ENCODE measurements around the gene CCR9.

CCR9 gene

DNA sequence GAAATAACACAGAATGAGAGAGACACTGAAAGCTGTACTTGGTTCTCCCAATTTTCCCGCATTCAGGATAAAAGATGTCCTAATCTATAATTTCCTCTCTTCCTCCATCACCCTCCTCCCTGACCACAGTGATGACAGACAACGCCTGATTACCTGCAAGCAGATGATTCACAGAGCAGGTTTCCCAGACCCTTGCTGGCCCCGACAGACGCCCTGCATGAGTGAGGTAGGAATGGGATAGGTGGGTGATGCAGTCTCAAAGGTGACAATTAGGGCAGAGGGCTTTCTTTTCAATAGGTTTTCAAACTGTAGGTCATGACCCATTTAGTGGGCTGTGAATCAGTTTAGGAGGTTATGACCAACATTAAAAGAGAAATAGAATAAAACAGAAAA is 51.7 kb downstream of the CCR9 start:
- no peak for DNase-seq (ENCODE audit: low spot score)

DNA sequence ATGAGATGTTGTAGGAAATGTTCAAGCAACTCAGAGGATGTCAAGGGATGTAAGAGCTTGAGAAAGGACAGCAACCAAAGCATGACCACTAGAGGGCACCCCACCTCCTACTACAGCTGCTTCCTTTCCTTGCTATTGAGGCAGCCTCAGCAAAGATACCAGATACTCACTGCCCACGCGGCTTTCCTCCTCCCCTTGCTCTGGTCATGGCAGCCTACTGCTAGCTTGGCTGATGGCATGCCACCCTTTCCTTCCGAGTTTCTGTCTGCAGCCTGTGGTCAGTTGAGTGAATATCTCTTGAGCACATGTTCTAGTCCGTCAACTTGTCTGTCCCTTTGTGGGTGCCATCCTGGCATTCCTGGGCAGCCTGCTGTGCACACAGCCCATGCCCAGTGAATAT is 52.5 kb downstream of the CCR9 start:
- peak; percentile 69 for DNase-seq (ENCODE audit: low spot score)

DNA sequence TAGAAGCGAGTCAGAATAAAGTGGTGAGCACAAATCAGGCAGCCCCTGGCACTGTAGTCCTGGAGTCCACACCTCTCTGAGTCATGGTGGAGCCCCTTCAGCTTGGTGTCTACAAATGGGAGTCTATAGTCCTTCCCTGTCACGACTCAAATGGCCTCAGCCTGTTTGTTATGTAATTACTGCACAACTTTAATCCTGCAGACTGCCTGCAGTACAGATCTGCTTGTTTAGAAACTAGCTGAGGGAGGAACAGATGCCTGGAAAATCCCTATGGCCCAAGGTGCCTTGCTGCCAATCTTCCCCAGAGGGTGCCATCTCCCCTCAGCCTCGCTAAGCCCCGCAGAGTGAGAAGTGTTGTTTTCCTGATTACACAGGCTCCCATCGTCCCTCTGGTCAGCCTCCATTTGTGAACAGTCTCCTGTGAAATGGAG is 53.0 kb downstream of the CCR9 start:
- no peak for DNase-seq (ENCODE audit: low spot score)

DNA sequence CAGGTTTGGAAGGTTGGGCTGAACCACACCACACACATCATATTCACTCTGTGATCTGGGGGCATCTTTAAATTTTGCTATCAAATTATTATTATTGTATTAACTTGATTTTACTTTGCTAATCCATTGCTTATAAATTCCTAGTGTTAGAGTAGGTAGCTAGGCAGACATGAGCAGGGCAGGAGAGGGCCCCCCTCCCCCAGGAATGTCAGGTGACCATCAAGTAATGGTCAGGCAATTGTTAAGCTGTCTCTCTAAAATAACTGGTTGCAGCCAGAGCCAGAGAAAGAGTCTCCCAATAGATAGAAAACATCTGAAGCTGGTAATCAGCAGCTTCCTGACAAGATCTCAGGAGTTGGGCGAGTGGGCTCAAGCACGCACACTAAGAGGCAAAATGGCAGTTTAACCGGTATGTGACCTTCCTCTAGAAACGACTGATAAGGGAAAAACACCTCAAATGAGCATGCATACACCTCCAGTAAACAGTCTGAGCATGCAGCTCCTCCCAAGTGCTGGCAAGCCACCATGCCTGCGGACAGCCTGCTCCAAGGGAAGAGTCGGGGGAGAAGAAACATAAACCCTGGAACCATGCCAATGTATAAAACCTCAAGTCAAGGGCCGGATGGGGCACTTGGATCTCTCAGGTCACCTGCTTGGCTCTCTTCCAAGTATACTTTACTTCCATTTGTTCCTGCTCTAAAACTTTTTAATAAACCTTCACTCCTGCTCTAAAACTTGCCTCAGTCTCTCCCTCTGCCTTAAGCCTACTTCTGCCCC is 53.8 kb downstream of the CCR9 start:
- DNase-seq (ENCODE audit: low spot score): no peak

DNA sequence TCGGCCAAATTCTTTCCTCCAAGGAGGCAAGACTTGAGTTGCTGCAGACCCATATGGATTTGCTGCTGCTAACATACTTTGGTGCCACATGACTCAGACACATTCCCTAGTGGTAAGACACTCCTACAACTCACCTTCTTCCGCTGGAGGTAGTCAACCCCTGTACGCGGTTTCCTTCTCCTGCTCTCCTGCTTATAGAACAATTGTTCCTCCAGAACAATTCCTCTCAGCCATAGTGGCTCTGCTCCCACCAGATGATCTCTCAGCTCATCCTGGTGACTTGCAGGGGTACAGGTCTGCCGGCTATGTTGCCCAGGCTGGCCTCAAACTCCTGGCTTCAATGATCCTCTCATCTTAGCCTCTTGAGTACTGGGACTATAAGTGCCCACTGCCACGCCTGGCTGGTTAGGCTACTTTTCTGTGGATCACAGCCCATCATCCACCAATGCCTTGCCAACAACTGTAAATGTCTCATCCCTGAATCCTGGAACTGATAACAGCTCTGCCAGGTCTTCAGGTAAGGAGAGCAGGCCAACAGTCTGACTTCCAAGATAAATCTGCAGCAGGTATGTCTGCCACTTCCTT is 54.5 kb downstream of the CCR9 start:
- no peak for DNase-seq (ENCODE audit: low spot score)

DNA sequence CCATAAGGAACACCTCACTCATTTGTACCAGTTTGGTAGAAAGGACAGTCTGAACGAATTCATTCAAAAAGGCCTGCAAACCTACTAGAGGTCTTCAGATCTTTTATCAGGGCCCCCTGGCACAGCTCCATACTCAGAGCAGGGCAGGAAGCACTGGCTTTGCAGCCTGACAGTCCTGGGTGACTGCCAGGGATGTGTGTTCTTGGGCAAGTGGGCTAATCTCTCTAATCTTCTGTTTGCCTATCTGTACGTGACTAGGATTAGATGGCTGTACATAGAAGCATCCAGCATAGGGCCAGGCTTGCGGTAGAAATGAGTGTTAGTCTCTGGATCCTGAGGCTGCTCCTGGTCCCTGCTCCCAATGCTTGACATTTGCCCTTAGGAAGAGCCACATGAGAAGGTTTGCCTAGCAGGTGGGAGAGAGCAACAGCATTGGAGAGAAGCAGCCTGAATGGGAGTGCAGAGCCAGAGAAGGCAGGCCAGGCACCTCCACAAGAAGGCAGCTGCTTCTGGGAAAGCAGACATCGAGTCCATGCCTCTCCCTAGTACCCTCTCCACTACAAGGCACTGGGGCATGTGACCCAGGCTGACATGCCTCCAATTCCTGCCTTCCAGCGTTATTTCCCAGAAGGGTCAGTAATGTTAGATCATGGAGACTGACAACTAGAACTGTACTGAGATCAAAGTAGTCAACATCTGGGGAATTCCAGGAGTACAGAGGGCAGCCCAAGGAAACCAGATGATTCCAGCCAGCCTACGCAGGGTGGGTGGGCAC is 55.9 kb downstream of the CCR9 start:
- no peak for DNase-seq (ENCODE audit: low spot score)

DNA sequence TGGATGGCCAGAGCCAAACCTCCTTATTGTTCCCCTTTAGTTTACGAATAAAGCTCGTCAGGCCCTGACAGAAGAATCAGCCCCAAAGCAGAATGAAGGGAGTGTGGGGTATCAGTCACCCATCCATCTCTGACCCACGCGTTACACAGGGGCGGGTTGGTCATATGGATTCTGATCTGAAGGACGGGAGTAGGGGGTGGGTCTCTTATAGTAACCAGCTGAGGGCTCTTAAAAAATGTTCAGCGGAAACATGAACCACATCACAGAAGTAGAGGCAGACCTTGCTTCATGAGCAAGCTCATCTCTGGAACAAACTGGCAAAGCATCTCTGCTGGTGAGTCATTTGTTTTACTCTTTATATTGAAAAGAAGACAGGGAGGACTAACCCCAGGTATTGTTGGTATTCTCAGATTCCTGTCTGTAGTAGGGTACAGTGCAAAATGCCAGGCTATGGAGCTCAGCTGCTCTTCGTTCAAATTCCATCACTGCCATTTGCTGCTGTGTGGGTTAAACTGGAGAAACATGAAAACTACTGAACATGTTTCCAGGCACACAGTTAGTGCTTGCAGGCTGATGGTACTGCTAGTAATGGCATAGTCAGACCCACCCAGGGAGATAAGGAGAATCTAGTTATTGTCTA is 57.0 kb downstream of the CCR9 start, which contains the start of gene CXCR6:
Gene CXCR6, plus strand, starts transcription at position 258 of the 640 bp plus-strand sequence. CDS start 3,018 bp downstream, outside the sequence.
- DNase-seq (ENCODE audit: low spot score): no peak

DNA sequence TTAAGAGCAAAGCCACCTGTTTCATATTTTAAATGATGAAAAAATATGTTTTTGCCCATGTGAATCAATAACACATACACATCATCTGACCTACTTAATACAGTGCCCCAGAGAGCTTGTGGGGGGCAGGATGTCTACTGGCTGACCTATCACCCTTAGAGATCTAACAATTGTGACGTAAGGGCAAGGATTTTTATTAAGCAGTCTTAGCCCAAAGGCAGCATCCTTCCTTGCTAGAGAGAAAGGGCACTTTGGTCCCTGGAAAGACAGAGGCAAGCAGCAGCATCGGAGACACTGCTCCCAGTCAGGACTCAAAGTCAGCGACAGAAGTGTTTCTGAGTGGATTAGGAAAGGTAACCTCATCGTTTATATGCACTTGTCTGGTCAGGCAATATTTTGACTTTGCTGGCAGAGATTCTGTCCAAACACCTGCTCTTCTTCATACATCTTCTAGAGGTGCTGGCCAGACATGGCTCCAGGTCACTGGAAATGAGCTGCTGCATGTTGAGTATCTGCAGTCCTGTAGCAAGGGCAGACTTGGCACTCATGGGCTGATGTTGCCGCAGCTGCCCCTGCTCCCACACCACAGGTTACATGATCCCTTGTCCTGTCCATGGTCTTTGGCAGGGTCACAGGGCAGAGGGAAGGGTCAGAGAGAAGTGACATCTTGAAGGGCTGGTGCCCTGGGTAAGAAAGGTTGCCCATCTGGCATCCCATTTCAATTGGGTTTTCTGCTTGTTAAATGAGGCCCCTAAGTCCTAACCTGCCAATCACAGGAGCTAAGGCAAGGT is 58.7 kb downstream of the CCR9 start:
- no peak for DNase-seq (ENCODE audit: low spot score)

DNA sequence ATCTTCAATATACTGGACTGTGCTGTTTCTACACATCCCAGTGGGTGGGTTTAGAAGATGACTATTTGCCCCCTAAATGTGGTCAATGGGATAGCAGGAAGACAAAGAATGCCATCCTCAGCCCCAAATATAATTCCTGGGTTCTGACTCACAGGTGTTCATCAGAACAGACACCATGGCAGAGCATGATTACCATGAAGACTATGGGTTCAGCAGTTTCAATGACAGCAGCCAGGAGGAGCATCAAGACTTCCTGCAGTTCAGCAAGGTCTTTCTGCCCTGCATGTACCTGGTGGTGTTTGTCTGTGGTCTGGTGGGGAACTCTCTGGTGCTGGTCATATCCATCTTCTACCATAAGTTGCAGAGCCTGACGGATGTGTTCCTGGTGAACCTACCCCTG is 60.0 kb downstream of the CCR9 start:
- no peak for DNase-seq (ENCODE audit: low spot score)

DNA sequence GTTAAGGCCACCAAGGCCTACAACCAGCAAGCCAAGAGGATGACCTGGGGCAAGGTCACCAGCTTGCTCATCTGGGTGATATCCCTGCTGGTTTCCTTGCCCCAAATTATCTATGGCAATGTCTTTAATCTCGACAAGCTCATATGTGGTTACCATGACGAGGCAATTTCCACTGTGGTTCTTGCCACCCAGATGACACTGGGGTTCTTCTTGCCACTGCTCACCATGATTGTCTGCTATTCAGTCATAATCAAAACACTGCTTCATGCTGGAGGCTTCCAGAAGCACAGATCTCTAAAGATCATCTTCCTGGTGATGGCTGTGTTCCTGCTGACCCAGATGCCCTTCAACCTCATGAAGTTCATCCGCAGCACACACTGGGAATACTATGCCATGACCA is 60.5 kb downstream of the CCR9 start:
- DNase-seq (ENCODE audit: low spot score): no peak

DNA sequence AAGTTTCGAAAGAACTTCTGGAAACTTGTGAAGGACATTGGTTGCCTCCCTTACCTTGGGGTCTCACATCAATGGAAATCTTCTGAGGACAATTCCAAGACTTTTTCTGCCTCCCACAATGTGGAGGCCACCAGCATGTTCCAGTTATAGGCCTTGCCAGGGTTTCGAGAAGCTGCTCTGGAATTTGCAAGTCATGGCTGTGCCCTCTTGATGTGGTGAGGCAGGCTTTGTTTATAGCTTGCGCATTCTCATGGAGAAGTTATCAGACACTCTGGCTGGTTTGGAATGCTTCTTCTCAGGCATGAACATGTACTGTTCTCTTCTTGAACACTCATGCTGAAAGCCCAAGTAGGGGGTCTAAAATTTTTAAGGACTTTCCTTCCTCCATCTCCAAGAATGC is 61.0 kb downstream of the CCR9 start:
- no peak for DNase-seq (ENCODE audit: low spot score)

DNA sequence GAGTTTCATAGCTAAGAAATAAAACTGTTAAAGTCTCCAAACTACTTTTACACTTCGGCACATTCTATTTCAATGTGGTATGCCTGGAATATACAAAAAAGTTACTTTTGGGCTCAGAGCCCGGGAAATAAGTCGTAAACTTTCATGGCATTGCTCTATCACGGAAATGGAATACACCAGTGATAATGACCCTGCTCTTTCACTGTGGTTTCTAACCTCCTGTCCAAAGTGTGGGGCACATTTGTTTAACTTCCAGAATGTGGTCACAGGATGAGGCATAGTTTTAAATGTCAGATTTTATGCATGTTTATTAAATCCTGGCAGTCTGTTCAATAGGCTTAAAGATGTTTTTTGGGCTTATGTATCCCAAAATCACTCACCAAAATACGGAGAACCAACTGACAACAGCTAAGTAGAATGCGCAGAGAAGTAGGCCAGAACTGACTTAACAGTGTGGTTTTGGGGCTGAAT is 62.0 kb downstream of the CCR9 start:
- no peak for DNase-seq (ENCODE audit: low spot score)

DNA sequence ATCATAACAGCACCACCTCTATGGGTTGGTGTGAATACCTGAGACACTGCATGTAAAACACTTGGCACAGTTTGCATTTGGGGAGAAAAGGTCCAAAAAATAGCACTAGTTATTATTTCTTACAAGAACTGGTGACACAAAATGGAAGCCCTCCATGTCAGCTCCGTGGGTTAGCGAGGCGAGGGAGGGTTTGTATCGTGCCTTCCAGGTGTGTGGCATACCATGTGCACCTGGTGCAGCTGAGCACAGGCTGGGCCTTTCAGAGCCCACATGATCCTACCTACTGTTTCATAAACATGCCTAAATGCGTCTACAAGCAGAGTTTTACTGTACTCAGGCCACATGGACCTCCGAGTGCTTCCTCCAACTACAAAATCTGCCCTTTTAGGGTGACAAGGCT is 62.5 kb downstream of the CCR9 start:
- no peak for DNase-seq (ENCODE audit: low spot score)

DNA sequence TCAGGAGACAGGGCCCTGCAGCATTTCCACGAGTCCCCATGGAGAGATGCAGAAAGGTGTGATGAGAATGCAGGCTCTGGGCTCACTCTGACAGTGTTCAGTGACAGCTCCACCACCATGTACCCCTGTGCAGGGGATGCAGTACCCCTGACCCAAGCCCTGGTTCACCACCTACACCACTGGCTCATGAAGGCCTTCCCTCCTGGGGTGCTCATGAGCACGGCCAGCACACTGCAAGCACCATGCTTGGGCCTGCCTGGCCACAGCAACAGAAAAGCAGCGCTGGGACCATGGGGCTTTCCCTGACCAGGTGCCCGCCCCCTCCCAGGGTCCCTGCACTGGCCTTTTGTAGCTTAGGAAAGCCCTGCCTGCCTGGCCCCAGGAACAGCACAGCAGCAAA is 63.1 kb downstream of the CCR9 start:
- DNase-seq (ENCODE audit: low spot score): no peak

DNA sequence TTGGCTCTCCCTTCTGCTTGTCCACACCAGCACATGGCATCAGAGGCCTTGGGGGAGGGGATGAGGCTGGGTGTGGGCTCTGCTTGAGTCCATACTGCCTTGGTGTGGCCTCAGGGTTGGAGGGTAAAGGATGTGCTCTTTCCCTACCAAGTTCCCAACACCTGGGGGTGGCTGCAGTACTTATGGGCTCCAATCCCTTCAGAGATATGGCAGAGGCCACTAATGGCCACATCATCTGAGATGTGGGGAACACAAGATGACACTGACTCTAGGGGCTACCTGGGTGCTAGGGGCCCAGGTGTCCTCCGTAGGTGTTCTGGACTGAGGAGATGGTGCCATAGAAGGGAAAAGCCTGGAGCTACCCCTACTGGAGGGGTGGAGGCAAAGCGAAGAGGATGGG is 63.8 kb downstream of the CCR9 start:
- DNase-seq (ENCODE audit: low spot score): no peak

DNA sequence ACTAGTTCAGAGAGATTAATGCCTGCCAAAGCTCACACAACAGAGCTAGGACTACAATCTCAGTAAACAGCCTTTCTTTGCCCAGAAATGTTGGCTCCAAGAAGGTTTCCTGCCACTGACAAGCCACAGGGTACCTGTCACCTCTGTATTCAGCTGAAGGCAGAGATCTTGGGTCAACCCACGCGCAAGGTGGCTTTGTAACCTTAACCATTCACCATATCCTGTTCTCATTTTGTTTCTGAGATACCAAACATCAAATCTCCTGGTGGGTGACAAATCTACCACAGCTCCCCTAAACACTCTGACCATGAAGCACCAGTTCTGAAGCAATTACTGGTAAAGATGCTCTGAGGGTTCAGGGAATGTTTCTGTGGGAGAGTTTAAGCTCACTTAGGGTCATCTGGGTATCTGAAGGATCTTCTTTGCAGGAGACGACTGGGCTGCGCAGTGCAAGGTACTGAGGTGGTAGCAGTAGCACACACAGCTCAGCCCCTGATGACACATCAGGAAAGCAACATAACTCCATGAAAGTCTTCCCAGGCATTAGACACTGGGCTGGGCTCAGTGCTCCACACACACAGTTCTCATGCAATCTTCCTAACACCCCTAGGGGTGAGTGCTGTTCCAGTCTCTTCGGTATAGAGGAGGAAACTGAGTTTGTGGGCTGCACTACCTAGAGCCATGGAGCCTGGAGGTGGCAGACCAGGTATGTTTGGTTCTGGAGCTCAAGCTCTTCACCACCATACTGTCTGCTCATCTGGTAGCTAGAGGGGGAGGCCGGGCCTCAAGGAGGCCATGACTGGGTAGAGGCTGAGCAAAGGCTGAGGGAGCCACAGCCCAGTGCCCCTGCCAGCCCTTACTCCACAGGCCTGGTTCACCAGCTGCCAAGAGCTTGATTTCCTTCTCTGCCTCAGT is 64.6 kb downstream of the CCR9 start:
- DNase-seq (ENCODE audit: low spot score): no peak

DNA sequence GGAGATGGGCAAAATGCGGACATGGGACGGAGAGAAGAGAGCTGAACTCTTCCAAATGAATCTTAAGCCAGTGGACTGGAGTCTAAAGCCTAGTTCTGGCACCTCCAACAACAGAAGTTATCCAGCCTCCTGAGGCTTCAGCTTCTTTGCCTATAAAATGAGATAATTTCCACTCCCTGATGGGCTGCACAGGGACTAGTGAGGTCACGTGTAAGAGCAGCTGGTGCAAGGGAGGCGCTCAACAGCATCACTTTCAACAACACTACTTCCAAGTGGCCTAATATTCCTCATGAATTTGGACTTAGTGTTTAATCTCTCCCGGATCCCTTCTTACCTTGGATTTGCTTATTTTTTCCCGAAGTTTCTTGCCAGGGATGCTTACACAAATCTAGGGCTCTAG is 65.6 kb downstream of the CCR9 start:
- no peak for DNase-seq (ENCODE audit: low spot score)

DNA sequence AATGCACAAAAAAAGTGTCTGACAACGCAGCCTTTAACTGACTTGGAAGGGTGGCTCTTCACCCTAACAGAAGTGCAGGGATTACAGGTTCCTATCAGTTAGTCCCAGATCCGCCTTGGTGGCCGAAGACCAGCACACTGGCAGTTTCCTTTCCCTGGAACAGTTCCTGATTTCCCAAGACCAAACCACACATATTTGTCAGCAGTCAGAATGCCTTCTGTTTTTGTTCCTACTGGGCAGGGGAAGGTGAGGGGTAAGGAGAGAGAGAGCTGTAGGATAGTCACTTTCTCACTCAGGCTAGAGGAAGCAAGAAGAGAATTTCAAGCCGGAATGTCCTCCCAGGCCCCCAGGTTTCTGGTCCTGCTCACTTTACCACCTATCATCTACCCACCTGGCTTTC is 66.1 kb downstream of the CCR9 start:
- no peak for DNase-seq (ENCODE audit: low spot score)

All from LoVo (cell line).